K562 (cell line): ENCODE measurements around the gene CHSY1. TPM values are rescaled to one million over a fixed set of nuclear protein-coding genes. Genes with fewer than 3 reads are reported as not detected.

Experiments used
- ATF7 ChIP-seq: fragments of 450-650 bp; IDR thresholded peaks from 2 replicates; pipeline ENCODE4 v1.7.1; 2014; ENCODE audit warnings: mild to moderate bottlenecking, moderate library complexity
- CHCHD3 ChIP-seq: fragments of 250-450 bp; sonication (Bioruptor Pico); IDR thresholded peaks from 2 replicates; pipeline ENCODE4 v2.1.2; 2022; ENCODE audit warnings: mild to moderate bottlenecking
- CREM ChIP-seq: IDR thresholded peaks from 2 replicates; pipeline ENCODE4 v1.6.1; 2014; ENCODE audit warnings: antibody characterized with exemption, low read depth
- ESRRA ChIP-seq: fragments of 450-650 bp; IDR thresholded peaks from 2 replicates; pipeline ENCODE4 v1.6.1; 2014; ENCODE audit warnings: low read depth, mild to moderate bottlenecking, moderate library complexity, borderline replicate concordance
- ETV6 ChIP-seq, 3 experiments: fragments of 150-350 bp in 1 of 3; sonication (generic) in 1 of 3; formaldehyde crosslinking in 1 of 3; IDR thresholded peaks; 2 replicates each; pipeline versions ENCODE4 v1.6.1 to v1.8.0; 2014 to 2022; ENCODE audit warnings: borderline replicate concordance in 2 of 3, low read depth in 2 of 3, antibody characterized with exemption in 1 of 3, low read length in 1 of 3, mild to moderate bottlenecking in 1 of 3, missing genetic modification reagents in 1 of 3
- GATAD2B ChIP-seq: fragments of 450-650 bp; IDR thresholded peaks from 2 replicates; pipeline ENCODE4 v1.6.1; 2017; ENCODE audit warnings: mild to moderate bottlenecking, borderline replicate concordance
- HEY1 ChIP-seq: fragments of 250-450 bp; sonication (Bioruptor Pico); IDR thresholded peaks from 2 replicates; pipeline ENCODE4 v1.5.0; 2020; ENCODE audit warnings: mild to moderate bottlenecking, moderate library complexity, borderline replicate concordance
- KLF13 ChIP-seq: fragments of 450-650 bp; IDR thresholded peaks from 2 replicates; pipeline ENCODE4 v1.6.1; 2016; ENCODE audit warnings: missing genetic modification characterization, low read depth, mild to moderate bottlenecking, missing compliant biosample characterization, moderate library complexity, borderline replicate concordance
- MEF2A ChIP-seq: IDR thresholded peaks from 2 replicates; pipeline ENCODE4 v1.6.1; 2011; ENCODE audit warnings: low read depth, mild to moderate bottlenecking, low read length, moderate library complexity; ENCODE audit not compliant: control insufficient read depth
- MTA1 ChIP-seq: fragments of 450-650 bp; IDR thresholded peaks from 2 replicates; pipeline ENCODE4 v1.6.1; 2017; ENCODE audit warnings: borderline replicate concordance
- MXI1 ChIP-seq: IDR thresholded peaks from 2 replicates; pipeline ENCODE4 v1.6.1; 2011; ENCODE audit warnings: low read depth, mild to moderate bottlenecking, improper control_type of control experiment, low read length
- NCOR1 ChIP-seq: fragments of 450-650 bp; IDR thresholded peaks from 2 replicates; pipeline ENCODE4 v1.6.1; 2016; ENCODE audit warnings: mild to moderate bottlenecking, moderate library complexity
- NR0B1 ChIP-seq: fragments of 450-650 bp; IDR thresholded peaks from one replicate; pipeline ENCODE4 v1.6.1; 2018; ENCODE audit warnings: mild to moderate bottlenecking, moderate library complexity; ENCODE audit not compliant: partially characterized antibody
- NR2F6 ChIP-seq: fragments of 450-650 bp; formaldehyde crosslinking; IDR thresholded peaks from 2 replicates; pipeline ENCODE4 v1.4.0; 2020; ENCODE audit warnings: mild to moderate bottlenecking
- PHTF2 ChIP-seq: fragments of 250-450 bp; sonication (Bioruptor Pico); IDR thresholded peaks from 2 replicates; pipeline ENCODE4 v1.5.0; 2021; ENCODE audit warnings: mild to moderate bottlenecking
- RBM15 ChIP-seq: fragments of 200-400 bp; formaldehyde crosslinking; IDR thresholded peaks from 2 replicates; pipeline ENCODE4 v1.6.1; 2018; ENCODE audit warnings: mild to moderate bottlenecking, low read length, moderate library complexity; ENCODE audit not compliant: insufficient read depth
- SMARCA5 ChIP-seq: fragments of 450-650 bp; IDR thresholded peaks from 2 replicates; pipeline ENCODE4 v1.6.1; 2016
- TGIF2 ChIP-seq: sonication (generic); formaldehyde crosslinking; IDR thresholded peaks from 2 replicates; pipeline ENCODE4 v1.8.1; 2022; ENCODE audit warnings: mild to moderate bottlenecking, missing genetic modification reagents, moderate library complexity
- USF1 ChIP-seq: sonication (generic); formaldehyde crosslinking; IDR thresholded peaks from 2 replicates; pipeline ENCODE4 v1.9.0; 2022; ENCODE audit warnings: mild to moderate bottlenecking, missing genetic modification reagents
- ZBTB7A ChIP-seq: IDR thresholded peaks from 2 replicates; pipeline ENCODE4 v1.6.1; 2011; ENCODE audit warnings: low read depth, mild to moderate bottlenecking, low read length, moderate library complexity, borderline replicate concordance; ENCODE audit not compliant: control insufficient read depth
- ZKSCAN8 ChIP-seq: fragments of 200-800 bp; sonication (Bioruptor generic); IDR thresholded peaks from 2 replicates; pipeline ENCODE4 v1.6.1; 2016; ENCODE audit warnings: missing genetic modification characterization, missing compliant biosample characterization
- ZNF766 ChIP-seq: fragments of 200-800 bp; sonication (Bioruptor generic); conservative IDR thresholded peaks from 2 replicates; pipeline ENCODE4 v1.6.1; 2016; ENCODE audit warnings: missing genetic modification characterization, missing compliant biosample characterization
- ZNF780A ChIP-seq: fragments of 250-450 bp; sonication (Bioruptor Pico); IDR thresholded peaks from 2 replicates; pipeline ENCODE4 v1.5.0; 2021; ENCODE audit warnings: mild to moderate bottlenecking
- polyA plus RNA-seq, 8 experiments: library from polyadenylated mRNA; depleted of rRNA in 4 of 8; stranded (reverse) in 5 of 8; unstranded in 3 of 8; fragments of >200 nt; fragmentation: Nextera tagmentation in 2 of 8; fragmentation: Illumina TruSeq in 1 of 8; extraction: Ambion mirVana in 2 of 8; extraction: Trizol in 1 of 8; gene quantifications; 2 replicates each; pipeline versions ENCODE4 v1.2.1 to v1.2.3, GENCODE V29; 2011 to 2014; ENCODE audit warnings: inconsistent platforms in 1 of 8, missing spikeins in 1 of 8
- total RNA-seq, 7 experiments: library from RNA; depleted of rRNA in 6 of 7; stranded (reverse); fragments of >200 nt in 6 of 7; fragmentation: Illumina TruSeq in 2 of 7; extraction: Trizol in 2 of 7; gene quantifications; 2 replicates each; pipeline versions ENCODE4 v1.2.1 to v1.2.3, GENCODE V29; 2011 to 2021; ENCODE audit warnings: low replicate concordance in 1 of 7
- TF ChIP-seq, protein P1 (sequence below): IDR thresholded peaks from 2 replicates; pipeline ENCODE4 v1.6.1; 2014; ENCODE audit warnings: antibody characterized with exemption
- TF ChIP-seq, protein P2 (sequence below): fragments of 250-450 bp; sonication (Bioruptor Pico); IDR thresholded peaks from 2 replicates; pipeline ENCODE4 v1.6.1; 2021; ENCODE audit warnings: mild to moderate bottlenecking

CHSY1 gene
- total and polyA plus RNA-seq, 9 of the 15 experiments (the other 6 are each of a cell fraction or from before 2014, with no cell fraction given) = 7.0 to 16.4 (median 13.4) TPM

GRCh38 chr15:101167753-101168462, 83.9 kb downstream of the CHSY1 start (continued):
- TF ChIP-seq NR2F6 (CRISPR knock-in tag) (no peak), MEF2A (peak; percentile 37; the same call in 1 of the 2 replicates), MXI1 (no peak), ZNF766 (CRISPR knock-in tag) (no peak), TGIF2 (CRISPR knock-in tag) (no peak), ETV6 (IDR thresholded peaks at IDR 0.05; ENCODE audit: borderline replicate concordance in 1 of 2, low read depth in 2 of 2, low read length in 1 of 2) (0 out of 4 replicates have a peak, but pooled peaks of 1 of the 2 experiments have one; percentile 51), ETV6 (CRISPR knock-in tag; IDR thresholded peaks at IDR 0.05; ENCODE audit: borderline replicate concordance) (no peak), ZKSCAN8 (CRISPR knock-in tag) (no peak), ZBTB7A (peak; percentile 88), KLF13 (tag) (no peak), NCOR1 (peak; percentile 83), MTA1 (peak; percentile 59; the same call in 1 of the 2 replicates), ZNF780A (CRISPR knock-in tag) (no peak), NR0B1 (no peak), ATF7 (peak; percentile 80), HEY1 (CRISPR knock-in tag) (no peak), RBM15 (no peak), GATAD2B (0 out of 2 replicates have a peak, but pooled peaks have one; percentile 5), USF1 (CRISPR knock-in tag) (peak; percentile 18; the same call in 1 of the 2 replicates), SMARCA5 (no peak), CREM (peak; percentile 70), PHTF2 (no peak), CHCHD3 (CRISPR knock-in tag) (no peak), ESRRA (peak; percentile 37; the same call in 1 of the 2 replicates)
- TF ChIP-seq, protein P1, sequence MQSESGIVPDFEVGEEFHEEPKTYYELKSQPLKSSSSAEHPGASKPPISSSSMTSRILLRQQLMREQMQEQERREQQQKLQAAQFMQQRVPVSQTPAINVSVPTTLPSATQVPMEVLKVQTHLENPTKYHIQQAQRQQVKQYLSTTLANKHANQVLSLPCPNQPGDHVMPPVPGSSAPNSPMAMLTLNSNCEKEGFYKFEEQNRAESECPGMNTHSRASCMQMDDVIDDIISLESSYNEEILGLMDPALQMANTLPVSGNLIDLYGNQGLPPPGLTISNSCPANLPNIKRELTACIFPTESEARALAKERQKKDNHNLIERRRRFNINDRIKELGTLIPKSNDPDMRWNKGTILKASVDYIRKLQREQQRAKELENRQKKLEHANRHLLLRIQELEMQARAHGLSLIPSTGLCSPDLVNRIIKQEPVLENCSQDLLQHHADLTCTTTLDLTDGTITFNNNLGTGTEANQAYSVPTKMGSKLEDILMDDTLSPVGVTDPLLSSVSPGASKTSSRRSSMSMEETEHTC = peak; percentile 91
- TF ChIP-seq, protein P2, sequence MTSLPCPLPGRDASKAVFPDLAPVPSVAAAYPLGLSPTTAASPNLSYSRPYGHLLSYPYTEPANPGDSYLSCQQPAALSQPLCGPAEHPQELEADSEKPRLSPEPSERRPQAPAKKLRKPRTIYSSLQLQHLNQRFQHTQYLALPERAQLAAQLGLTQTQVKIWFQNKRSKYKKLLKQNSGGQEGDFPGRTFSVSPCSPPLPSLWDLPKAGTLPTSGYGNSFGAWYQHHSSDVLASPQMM = no peak
